ENCODE results near the gene CALML3.

The CALML3 gene

DNA sequence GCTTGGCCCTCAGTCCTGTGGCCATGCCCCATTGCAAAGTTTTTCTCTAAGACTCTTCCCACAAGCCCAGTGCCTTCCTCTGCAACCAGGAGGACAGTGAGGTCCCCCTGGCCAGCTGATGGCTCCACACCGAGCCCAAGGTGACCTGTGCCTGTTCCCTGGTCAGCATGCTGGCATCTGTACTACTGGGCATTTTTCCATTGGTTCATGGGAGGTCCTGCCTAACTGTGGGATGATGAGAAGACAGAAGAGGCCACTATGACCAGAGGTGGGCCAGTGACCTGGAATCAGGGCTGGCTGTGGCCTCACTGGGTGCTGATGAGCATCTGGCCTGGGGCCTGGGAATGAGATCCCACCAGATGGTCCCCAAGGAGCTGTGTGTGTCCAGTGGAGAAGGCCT, 20.2 kb downstream of the CALML3 start:
- no peak for DNase-seq

DNA sequence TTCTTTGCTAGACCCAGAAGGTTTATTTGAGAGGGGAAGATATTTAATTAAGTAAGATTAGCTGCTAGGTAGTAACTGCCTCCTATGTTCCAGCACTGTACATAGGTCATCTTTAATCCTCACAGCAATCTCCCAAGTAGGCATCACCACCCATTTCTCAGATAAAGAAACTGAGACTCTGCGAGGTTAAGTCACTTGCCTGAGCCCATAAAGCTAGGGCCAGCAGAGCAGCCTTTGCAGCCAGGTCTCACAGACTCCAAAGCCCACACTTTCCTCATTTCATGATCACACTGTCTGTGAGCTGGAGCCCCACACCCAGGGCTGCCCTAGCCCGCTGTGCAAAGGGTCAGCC, 20.6 kb downstream of the CALML3 start:
- no peak for DNase-seq

DNA sequence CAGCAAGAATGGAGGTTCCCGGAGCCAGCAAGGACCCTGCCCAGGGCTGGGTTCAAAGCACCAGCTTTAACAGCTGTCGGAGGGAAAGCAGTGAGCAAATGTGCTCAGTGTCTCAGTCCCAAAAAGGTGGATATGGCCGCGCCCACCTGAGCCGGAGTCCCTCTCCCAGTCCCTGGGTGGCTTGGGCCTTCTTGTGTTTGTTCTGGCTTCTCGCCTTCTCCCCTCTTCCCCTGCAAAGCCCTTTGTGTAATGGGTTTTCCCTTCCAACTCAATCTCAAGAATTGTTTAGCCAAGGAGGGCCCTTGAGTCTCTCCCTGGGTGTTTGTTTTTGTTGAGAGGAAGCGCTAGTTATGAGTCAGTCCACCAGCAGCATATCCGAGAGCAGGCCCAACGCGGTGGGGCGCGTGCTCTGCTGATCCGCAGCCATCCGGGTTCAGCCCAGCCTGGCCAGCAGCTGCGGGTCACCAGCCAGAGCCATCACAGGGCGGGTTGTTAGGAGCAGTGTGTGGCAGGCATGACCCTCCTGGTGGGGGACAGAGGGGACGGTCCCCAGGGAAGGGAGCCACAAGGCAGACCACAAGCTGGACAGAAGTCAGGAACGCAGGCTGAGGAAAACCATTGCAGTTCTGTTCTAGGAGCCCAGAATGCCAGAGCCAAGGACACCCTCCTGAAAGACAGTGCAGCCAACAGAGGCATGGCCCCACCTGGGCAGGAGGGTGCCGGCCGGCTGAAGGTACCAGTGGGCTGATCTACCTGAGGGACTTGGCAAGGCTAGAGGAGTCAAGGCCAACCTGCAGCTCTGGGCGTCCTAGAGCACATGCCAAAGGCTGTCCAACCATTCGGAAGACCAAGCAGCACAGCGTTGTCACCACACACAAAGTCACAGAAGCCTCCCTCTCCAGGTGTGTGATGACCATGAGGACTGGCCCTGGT, 21.3 kb downstream of the CALML3 start:
- no peak for DNase-seq

DNA sequence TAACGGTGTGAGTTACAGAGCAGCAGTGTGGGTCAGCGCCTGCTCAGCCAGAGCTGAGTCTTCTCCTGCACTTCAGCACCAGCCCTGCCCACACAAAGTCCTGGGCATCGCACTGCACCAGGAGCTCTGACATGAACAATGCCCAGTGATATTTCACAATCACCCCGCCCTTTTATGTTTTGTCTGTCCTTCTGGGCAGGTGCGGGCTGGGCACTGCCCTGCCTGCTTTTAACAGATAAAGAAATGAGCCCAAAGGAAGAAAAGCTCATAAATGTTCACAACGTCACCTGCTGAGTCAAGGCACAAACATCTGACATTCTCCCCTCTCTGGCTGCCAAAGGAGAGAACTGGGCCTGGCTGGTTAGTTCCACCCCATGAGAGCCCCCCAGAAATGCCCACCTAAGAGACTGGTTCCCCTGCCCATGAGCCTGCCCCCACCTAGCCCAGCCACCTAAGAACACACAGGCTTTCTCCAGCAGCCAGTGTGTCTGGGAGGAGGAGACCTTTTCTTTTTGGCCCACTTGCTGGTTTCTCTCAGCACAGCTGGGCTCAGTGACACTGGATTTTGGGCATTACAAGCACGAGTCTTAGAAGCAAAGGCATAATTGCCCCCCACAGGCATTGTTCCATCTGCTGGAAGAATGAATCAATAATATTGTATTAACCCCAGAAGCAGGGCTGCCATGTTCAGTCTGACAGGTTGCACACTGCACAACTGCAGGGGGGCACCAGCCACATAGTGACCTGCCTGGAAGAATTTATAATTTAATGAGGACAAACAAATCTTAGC, 22.3 kb downstream of the CALML3 start:
- no peak for DNase-seq

DNA sequence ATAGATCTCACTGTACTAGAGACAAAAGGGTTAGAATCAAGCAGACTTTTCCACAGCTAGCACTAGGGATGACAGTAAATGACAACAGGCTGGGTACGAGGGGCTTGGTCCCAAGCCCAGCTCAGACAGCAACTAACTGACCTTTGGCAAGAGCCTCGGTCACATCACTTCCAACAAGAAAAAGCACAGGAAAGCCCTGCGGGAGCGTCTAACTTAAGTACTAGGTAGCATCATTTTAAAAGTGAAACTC, 22.8 kb downstream of the CALML3 start:
- no peak for DNase-seq

DNA sequence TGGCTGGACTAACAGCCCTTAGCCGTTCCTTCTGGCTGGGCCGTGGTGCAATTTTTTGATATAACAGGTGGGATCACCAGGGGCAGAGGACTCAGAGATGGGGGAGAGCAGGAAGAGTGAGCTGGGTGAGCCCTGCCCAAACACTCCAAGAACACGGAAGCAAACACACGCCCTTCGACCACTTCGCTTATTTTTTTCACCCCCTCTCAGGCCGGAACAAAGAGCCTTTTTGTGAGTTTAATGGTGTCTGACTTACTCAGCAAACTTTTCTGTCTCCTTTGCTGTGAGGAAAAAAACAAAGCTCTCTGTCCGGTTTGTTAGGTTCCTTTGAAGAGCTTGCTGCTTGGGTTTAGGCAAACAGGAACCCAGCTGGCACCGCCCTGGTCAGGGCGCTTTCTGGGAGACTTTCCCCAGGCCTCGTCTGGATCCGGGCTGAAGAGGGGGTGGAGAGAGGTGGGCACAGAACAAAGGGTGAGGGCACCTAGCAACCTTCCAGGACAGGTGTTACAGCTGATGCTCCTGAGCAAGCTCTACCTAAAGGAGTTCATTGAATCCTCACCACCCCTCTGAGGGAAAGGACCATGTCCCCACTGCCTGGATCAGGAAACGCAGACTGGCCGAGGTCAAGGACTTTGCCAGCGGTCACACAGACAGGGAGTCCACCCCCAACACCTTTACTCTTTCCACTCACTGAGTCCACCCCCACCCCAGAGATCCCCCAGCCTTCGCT, 23.3 kb downstream of the CALML3 start:
- no peak for DNase-seq

DNA sequence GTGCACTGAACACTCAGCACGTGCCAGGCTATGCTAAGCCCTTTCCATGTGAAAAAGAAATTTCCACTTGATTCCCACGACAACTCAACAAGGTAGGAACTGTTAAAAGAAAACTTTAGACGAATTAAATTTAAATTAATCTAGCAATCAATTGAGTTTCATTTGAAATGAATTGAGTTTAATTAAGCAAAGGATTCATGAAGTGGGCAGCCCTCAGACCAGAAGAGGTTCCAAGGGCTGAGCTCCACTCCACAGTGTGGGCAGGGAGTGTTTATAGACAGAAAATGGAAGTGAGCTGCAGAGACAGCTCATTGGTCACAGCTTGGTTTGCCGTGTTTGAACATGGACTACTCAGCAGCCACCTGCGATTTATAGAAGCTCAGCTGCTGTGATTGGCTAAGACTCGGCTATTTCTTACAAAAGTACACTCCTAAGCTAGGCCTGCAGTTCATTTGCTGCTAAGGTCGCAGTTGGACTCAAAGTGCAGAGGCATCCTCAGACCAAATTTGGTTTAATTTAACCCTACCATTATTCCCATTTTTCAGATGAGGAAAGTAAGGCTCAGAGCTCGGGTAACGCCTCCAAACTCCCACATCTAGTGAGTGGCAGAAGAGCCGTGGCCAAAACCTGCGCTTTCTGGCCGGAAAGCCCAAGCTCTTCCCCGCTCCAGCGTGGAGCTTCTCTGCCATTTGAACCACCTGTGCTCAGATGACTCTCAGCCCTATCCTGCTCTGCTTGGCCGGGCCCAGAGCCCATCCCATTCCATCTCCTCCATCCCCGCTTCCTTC, 24.9 kb downstream of the CALML3 start:
- no peak for DNase-seq

DNA sequence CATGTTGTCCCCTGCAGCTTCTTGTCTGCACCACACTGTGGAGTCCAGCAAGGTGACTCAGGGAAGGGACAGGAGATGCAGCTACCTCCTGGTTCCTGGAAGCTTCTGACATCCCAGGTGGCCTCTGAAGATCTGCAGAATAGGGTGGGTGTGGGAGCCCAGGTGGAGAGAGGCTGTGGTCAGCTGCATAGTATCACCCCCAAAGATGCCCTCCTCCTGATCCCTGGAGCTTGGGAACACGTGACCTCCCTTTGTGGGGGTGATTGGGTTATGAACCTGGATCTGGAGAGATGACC, 25.4 kb downstream of the CALML3 start:
- no peak for DNase-seq

DNA sequence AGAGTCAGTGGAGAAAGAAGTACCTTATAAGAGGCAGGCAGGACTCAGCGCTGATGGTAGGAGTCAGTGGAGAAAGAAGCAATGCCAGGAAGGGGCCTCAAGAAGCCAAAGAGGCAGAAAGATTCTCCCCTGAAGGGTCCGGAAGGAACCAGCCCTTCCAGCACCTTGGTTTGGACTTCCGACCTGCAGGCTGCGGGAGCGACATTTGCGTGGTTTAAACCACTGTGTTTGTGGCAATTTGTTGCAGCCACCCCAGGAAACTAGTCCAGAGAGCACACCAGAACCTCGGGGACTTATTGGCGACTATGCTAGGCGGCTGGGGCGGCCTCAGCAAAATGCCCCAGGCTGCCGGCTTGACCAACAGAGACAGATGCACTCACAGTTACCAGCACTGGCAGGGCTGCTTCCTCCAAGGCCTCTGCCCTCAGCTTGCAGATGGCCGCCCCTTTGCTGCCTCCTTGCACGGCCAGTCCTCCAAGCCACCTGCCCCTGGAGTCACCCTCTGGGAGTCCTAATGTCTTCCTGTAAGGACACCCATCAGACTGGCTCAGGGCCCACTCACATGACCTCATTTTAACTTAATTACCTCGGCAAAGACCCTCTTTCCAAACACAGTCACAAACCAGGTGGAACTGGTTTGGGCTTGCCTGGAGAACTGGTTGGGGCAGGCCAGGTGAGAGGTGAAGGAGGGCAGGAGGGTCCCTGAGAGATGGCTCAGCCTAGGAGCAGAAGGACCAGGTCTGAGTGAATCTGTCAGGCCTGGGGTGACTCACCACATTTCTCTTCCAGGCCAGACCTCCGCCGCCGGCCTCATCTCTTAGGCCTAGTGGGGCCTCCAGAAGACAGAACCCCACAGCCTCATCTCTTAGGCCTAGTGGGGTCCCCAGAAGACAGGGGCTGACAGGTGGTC, 26.1 kb downstream of the CALML3 start:
- no peak for DNase-seq

DNA sequence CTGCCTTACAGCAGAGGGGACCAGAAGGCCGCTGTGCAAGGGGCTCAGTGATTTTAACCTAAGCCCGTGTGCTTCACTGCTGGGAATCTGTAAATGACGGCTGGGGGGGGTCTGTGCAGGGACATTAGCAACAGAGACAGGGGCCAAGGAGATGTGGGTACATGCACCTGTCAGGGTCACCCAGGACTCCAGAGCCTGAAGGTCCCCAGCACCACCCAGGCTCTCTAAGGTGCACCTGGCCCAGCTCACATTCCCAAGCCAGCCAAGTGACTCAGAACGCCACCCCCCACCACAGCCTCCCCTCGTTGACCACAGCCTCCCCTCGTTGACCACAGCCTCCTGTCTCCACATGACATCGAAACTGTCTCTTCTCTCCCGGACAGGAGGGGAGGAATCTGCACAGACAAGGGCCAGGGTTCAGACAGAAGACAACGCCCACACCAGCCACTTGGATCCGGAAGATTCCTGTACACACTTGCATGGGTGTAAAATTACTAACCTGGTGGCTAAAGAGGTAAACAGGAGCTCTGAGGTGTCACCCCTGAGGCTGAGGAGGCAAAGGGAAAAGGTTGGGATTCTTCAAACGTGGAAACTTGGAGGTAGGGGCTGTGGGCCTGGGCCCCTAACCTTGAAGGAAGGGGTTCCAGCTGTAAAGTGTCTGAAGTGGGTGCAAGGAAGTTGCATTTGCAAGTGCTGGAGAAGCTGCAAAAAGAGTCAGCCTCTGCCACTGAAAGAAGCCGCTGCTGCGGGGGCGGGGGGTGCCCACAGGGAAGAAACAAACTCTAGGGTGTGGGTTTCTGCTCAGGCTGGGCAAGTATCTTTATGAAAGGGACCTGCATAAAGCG, 27.0 kb downstream of the CALML3 start:
- DNase-seq, result no peak

DNA sequence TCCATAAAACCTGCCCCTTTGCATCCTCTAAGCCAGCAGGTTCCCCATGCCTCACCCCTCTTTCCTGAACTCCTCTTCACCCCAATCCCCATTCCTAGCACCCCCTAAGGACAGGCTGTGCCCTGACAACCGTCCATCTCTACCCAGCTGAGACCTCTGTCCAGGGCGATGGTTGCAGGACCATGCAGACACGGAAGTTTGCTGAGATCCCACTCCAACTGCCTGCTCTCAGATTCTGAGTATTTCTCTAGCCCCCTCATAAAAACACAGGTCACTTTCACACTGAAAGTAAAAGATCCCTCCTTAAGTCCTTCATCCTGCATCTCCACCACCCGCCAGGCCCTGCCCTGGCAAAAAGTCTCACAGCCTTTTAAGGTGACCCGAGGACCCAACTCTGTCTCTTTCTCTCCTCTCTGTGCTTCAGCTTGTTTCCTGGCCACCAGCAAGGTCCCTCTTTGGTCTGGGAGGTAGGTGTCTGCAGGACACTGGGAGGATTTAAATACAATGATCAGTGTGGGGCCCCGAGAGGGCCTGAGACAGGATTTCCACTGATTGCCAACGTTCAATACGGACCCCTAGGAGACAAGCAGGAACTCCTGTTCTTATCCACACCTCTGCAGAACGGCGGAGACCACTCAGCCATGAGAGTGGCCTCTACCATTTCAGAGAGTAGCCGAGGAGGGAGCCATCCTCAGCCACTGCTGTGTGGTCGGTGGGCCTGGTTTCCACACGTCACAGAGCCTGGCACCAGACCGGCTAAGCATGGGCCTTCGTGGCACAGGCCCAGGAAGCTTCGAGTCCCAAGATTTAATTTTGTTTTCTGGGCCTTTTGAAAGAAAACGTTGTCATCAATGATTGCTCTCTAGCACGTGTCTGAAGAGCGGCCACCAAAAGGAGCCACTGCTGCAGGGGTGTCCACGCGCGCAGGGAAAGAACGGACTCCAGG, 27.9 kb downstream of the CALML3 start:
- DNase-seq, result no peak

DNA sequence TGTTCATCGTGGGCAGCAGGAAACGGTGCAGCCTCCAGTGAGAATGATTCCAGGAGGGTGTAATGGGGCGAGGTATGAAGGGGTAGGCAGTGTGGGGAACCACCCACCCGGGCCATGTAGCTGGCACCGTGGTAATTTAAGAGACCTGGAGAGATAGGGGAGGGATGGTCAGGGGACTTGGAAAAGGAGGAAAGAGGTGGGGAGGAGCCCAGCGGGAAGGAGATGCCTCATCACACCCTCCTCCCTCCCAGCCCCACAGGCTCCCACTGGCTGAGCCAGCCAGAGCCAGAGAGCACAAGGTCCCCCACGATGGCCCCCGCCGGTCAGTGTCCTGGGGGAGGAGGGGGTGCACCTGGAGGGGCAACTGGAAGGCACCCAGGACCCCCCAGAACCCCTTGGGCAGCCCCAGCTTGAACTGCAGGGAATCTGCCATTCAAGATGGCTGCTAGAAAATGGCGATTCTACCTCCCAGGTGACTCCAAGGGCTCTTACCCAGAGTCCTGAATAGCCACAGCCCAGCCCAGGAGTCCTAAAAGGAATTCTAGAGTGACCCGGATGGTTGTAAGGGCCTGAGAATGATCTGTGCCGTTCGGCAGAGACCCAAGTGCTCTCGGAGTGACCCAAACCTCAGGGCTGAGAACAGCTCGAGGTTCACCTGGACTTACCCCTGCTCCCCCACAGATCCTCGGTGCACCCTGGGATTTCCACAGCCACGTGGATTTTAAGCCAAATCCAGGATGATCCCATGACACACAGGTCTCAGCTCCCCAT, 28.8 kb downstream of the CALML3 start:
- no peak for DNase-seq

DNA sequence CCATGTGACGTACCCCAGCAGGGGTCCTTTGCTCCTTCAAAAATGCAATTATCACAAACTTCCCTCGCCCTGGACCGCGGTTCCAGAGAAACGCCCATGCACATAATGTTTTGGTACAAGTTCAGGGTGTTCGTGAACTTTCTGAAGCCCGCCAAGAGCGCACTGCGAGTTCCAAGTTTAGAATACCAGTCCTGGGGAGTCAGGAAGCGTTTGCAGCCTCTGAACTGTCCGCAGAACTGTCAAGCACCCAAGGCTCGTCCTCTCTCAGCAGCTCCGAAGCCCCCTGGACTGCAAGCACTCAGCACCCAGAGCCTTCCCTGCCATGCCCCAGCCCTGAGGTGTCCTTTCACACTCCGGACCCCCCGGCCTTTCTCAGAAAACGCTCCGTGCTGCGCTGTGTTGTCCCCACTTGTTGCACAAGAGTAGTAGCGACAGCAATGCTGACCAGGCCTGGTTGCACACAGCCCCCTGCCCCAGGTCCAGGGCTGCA, 30.3 kb downstream of the CALML3 start:
- DNase-seq, result no peak

DNA sequence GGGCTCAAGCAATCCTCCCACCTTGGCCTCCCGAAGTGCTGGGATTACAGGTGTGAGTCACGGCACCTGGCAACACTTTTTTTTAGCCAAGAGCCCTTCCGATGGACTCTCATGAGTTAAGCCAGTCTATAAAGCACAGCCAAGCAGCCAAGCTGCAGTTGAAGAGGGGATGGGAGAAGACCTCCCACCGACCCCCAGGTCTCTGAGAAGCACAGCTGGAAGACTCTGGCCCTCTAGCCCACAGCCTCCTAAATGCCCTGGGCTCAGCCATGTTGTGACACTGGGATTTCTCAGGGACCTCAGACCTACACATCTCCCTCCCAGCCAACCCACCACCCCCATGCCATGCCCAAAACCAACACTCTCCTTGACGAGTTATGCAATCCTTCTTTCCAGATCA, 31.1 kb downstream of the CALML3 start:
- DNase-seq, result no peak

DNA sequence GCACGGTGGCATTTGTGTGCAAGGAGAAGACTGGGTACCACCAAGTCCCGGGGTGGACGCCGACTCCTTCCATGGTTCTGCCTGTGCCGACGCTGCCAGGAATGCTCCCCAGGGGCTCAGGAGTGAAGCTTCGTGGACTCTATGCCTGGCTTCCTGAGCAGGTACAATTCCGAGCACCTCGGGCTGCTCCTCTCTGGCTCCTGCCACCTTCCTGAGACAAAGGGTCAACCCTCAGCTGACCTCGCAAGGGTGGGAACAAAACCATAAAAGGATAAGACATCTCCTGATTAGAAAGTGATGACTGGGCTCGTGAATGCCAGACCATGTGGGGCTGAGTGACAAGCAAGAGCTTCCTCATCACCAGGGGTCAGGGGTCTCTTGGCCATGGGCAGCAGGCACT, 31.8 kb downstream of the CALML3 start:
- DNase-seq, result no peak

DNA sequence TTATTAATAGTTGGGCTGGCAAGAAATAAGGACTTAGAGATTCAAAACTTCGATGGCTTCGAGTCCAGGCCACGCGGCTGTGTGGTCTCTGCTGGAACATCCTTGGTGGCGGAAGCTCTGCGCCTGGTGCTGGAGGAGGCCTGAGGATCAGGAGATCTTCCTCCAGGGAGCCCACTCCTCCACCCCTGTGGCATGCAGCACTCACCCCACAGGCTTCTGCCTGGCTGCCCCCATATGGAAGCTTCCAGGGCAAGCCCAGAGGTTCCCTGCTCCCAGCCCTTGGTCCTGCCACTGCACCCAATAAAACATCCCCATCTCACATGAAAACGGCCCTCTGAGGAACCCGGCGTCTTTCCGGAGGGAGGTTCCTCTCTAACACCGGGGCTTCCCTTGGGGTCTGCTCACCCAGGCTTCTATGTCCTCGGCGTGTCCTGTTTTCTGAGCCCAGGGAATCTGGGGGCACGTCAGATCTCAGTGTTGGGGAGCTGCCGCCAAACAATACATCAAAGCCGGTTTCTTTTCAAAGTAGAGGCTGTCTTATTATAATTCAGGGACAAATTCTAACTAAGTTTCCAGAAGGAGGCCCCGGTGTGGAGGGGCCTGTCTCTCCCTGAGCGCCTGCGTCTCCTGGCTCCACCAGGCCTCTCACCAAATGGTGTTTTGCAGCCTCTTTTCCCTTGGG, 32.4 kb downstream of the CALML3 start:
- no peak for DNase-seq

DNA sequence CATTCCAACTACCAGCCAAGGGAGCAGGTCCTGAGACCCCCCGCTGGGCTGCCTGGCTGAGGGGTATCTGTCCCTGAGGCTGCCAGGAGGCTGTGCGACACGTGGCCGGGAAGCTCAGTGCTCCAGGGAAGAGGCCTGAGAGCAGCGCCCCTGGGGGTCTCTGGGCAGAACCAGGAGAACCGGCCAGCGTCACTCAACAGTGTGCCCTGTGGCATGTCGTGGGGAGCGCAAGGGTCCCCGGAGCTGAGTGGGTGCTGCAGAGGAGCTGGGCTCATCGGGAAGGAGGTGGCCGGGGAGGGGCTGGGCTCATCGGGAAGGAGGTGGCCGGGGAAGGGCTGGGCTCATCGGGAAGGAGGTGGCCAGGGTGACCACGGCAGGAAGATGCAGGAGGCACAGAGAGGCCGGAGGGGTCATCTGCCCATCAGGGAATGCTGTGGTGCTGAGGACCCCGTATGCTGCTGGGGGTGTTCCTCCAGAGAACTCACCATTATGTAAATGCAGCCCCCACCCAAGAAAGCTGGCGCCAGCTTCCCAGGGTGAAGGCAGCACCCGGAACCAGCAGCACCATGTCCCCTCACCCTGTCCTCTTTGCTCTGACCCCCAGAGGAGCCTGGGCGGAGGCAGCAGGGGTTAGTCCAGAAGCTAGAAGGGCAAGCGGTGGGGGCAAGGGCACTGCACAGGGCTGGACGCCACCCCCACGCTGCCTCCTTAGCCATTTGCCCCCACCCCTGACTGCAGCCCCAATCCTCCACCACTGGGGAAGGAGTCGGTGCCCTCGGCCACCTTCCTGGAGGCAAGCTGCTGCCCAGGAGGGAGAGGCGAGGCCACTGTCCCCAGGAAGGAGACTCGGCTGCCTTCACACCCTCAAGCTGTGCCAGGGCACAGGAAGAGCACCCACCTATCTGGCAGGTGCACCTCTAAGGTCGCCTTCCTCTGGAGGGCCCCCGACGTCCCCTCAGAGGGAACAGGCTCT, 33.3 kb downstream of the CALML3 start:
- no peak for DNase-seq
